Measurements from ENCODE around the gene TMEM253.

Gene TMEM253

DNA sequence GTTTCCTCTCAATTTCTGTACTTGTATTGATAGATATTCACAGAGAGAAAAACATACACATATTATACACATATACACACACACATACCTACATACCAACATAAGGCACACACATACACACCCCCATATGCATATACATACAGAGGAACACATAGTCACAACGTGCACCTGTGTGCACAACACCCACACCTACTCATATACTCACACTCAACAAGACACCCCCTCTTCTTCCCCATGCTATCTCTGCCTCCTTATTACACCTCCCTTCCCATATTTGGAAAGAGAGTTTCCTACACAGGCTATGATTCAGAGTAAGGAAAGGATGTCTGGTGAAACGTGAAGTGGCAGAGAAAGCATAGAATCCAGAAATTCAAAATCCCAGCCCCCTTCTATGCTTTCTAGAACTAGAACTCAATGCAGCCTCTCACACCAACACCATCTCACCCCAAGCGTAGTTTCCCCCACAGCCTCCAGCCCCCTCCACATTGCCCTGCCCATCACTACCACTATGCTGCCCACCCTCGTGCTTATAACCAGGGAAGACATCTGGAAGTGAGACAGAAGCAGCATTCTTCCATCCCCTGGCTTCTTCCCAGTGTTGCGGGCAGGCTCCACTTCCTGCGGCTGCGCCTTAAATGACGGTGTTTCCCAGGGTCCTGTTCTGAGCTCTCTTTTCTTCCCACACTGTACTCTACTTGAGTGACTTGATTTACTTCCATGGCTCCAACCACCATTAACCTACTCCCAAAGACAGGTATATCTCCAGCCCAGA is 40.8 kb upstream of the TMEM253 start:
- TF ChIP-seq SPI1 (IDR thresholded peaks at IDR 0.05; ENCODE audit: low read depth, low read length) (no peak), TAF1 (IDR thresholded peaks at IDR 0.05; ENCODE audit: low read depth, low read length) (no peak), POLR2A (IDR thresholded peaks at IDR 0.05; ENCODE audit: low read depth, low read length) (no peak), POLR2AphosphoS5 (IDR thresholded peaks at IDR 0.05; ENCODE audit: low read depth, low read length) (no peak), POU2F2 (IDR thresholded peaks at IDR 0.05; ENCODE audit: low read depth, low read length) (no peak), PAX5 (IDR thresholded peaks at IDR 0.05; ENCODE audit: insufficient read depth, low read length, severe bottlenecking) (no peak)
- no peak for DNase-seq (ENCODE audit: insufficient read length, low spot score)
- no peak for FAIRE-seq

DNA sequence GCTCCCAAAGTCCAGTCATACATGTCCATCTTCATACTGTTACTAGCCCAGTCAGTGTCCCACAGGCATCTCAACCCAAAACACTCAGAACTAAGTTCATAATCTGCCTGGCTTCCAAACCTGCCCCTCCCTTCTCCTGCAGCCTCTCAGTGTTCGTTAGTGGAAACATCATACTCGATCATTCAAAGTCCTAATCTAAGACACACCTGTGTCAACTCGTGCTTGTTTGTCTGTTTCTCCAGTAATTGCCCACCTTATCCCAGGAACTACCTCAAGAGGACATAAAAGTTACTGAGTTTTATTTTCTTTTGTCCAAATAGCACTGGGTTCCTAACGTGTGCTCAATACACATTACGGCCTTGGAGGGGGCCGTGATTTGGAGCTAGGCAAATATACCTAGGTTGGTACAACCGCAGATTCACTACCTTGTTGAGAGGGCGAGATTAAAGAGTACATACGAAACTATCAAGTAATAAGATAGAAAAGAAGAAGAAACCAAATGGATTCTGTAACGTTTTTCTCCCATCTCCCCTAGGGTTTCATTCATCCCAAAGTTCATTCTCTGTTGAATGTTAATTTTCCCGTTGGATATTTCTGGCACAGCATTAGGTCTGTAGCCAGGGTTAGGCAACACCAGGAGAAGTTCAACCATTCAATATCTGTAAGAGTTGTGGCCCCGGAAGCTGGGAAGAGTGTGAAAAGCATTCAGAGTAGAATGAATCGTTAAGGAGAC is 40.1 kb upstream of the TMEM253 start:
- no peak for FAIRE-seq

DNA sequence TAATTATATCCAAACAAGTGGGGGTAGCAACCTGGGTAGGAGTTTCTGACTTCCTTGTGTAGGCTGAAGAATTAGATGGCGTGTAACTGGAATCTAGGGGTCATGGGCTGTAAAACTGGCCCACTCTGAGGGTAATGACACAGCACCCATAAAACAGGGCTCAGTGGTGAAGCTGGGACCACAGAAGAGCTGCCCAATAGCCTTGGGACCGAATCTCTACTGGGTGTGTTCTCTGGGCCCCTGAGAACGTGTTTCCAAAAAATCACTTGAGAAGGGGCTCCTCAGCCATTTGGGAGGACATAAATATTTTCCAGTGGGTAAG is 39.6 kb upstream of the TMEM253 start:
- DNase-seq (ENCODE audit: insufficient read length, low spot score): no peak
- no peak for FAIRE-seq
- TF ChIP-seq POU2F2 (IDR thresholded peaks at IDR 0.05; ENCODE audit: low read depth, low read length): no peak
- no peak for TF ChIP-seq POLR2A (IDR thresholded peaks at IDR 0.05; ENCODE audit: low read depth, low read length)
- no peak for TF ChIP-seq SPI1 (IDR thresholded peaks at IDR 0.05; ENCODE audit: low read depth, low read length)
- no peak for TF ChIP-seq POLR2AphosphoS5 (IDR thresholded peaks at IDR 0.05; ENCODE audit: low read depth, low read length)
- TF ChIP-seq TAF1 (IDR thresholded peaks at IDR 0.05; ENCODE audit: low read depth, low read length): no peak
- TF ChIP-seq PAX5 (IDR thresholded peaks at IDR 0.05; ENCODE audit: insufficient read depth, low read length, severe bottlenecking): no peak

More for the DNA sequence above, 40.1 kb upstream of the TMEM253 start:
- no peak for DNase-seq (ENCODE audit: insufficient read length, low spot score)
- no peak for TF ChIP-seq POLR2A (IDR thresholded peaks at IDR 0.05; ENCODE audit: low read depth, low read length)
- no peak for TF ChIP-seq TAF1 (IDR thresholded peaks at IDR 0.05; ENCODE audit: low read depth, low read length)
- TF ChIP-seq POU2F2 (IDR thresholded peaks at IDR 0.05; ENCODE audit: low read depth, low read length): no peak
- no peak for TF ChIP-seq PAX5 (IDR thresholded peaks at IDR 0.05; ENCODE audit: insufficient read depth, low read length, severe bottlenecking)
- no peak for TF ChIP-seq POLR2AphosphoS5 (IDR thresholded peaks at IDR 0.05; ENCODE audit: low read depth, low read length)
- TF ChIP-seq SPI1 (IDR thresholded peaks at IDR 0.05; ENCODE audit: low read depth, low read length): no peak

DNA sequence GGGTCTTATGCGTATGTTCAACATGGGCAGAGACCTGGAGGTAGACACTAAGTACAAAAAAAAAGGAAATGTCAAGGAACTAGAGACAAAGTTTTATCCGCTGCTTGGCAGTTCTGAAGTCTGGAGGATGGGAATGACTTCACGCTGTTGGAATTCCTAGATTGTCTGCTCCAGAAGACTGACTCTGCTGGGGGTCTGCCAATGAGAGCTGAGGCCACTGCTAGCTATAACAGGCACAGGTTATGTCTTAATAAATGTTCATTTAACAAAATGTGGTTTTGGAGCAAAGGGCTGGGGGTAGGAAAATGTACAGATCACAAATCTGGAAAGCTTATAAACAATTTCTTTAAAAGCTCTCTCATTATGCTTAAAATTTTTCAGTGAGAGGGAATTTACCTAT is 37.4 kb upstream of the TMEM253 start:
- no peak for FAIRE-seq
- DNase-seq (ENCODE audit: insufficient read length, low spot score): no peak
- TF ChIP-seq POU2F2 (IDR thresholded peaks at IDR 0.05; ENCODE audit: low read depth, low read length) (no peak), PAX5 (IDR thresholded peaks at IDR 0.05; ENCODE audit: insufficient read depth, low read length, severe bottlenecking) (no peak), TAF1 (IDR thresholded peaks at IDR 0.05; ENCODE audit: low read depth, low read length) (no peak), POLR2AphosphoS5 (IDR thresholded peaks at IDR 0.05; ENCODE audit: low read depth, low read length) (no peak), SPI1 (IDR thresholded peaks at IDR 0.05; ENCODE audit: low read depth, low read length) (no peak), POLR2A (IDR thresholded peaks at IDR 0.05; ENCODE audit: low read depth, low read length) (no peak)

DNA sequence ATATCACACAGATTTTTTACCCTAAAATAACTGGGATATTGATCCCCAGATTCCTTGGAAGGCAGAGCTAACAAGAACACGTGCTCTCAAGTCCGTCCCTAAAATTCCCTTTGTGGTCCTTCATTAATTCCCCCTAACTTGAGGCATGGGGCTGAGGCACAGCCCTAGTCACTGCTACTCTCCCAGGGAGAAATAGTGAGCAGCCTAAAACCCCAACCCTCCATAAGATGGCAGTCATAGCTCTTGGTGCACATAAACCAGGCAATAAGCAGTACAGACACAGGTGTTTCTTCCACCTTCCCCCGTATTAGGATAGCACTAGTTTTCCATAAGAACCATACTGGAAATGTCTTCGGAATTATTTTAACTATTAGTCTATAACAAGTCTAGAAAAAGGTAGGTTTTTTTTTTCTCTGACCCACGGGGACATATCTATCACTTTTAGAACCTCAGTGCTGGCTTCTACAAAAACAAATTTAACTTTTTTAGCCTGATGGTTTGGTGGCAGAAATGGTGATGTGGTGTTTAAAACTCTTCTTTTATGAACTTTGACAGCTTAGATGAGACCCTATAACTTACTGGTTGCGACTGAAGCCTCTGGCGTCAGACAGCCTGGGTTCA is 33.9 kb upstream of the TMEM253 start:
- FAIRE-seq (no peak), DNase-seq (ENCODE audit: insufficient read length, low spot score) (no peak)
- no peak for TF ChIP-seq TAF1 (IDR thresholded peaks at IDR 0.05; ENCODE audit: low read depth, low read length)
- TF ChIP-seq POLR2AphosphoS5 (IDR thresholded peaks at IDR 0.05; ENCODE audit: low read depth, low read length): no peak
- TF ChIP-seq SPI1 (IDR thresholded peaks at IDR 0.05; ENCODE audit: low read depth, low read length): no peak
- no peak for TF ChIP-seq PAX5 (IDR thresholded peaks at IDR 0.05; ENCODE audit: insufficient read depth, low read length, severe bottlenecking)
- TF ChIP-seq POU2F2 (IDR thresholded peaks at IDR 0.05; ENCODE audit: low read depth, low read length): no peak
- TF ChIP-seq POLR2A (IDR thresholded peaks at IDR 0.05; ENCODE audit: low read depth, low read length): no peak

DNA sequence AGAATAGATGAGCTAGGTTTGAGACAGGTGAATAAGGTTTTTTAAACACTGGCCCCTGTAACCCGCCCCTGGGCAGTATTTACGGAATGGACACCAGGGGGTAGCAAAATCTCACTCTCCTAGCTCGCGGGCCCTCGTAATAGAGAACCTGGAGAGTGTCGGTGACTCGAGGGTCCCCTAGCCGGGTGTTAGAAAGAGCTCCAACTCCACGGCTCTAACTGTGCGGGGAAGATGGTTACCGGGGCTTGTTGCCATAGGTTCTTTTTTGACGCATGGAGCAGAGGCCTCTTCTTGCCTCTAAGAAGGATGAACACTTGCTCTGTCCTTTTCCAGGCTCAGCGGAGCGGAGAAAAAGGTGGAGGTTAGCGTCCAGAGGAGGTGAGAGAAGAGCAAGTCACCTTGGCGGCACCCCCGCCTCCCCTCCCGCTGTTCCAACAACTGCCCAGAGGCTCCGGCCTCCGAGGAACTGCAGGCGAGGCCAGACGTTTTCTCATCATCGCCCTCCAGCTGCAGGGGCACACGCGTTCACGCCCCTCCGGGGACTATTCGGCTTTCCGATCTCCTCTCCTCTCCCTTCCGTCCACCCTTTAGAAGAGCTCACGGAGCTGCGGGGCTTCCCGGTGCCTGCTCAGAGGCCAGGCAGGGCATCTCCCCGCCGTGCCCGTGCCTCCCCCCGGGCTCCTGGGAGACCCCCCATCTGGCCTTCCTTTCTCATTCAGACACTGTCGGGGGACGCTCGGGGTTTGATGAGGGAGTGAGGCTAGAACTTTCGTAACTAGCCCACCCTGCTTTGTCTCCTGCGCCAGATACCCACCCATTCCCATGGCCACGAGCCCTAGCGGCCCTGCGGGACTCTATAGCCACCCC is 32.1 kb upstream of the TMEM253 start:
- FAIRE-seq (no peak), DNase-seq (ENCODE audit: insufficient read length, low spot score) (no peak)
- TF ChIP-seq POU2F2 (IDR thresholded peaks at IDR 0.05; ENCODE audit: low read depth, low read length): no peak
- TF ChIP-seq SPI1 (IDR thresholded peaks at IDR 0.05; ENCODE audit: low read depth, low read length): no peak
- TF ChIP-seq TAF1 (IDR thresholded peaks at IDR 0.05; ENCODE audit: low read depth, low read length): no peak
- TF ChIP-seq POLR2AphosphoS5 (IDR thresholded peaks at IDR 0.05; ENCODE audit: low read depth, low read length): no peak
- TF ChIP-seq POLR2A (IDR thresholded peaks at IDR 0.05; ENCODE audit: low read depth, low read length): no peak
- TF ChIP-seq PAX5 (IDR thresholded peaks at IDR 0.05; ENCODE audit: insufficient read depth, low read length, severe bottlenecking): no peak

DNA sequence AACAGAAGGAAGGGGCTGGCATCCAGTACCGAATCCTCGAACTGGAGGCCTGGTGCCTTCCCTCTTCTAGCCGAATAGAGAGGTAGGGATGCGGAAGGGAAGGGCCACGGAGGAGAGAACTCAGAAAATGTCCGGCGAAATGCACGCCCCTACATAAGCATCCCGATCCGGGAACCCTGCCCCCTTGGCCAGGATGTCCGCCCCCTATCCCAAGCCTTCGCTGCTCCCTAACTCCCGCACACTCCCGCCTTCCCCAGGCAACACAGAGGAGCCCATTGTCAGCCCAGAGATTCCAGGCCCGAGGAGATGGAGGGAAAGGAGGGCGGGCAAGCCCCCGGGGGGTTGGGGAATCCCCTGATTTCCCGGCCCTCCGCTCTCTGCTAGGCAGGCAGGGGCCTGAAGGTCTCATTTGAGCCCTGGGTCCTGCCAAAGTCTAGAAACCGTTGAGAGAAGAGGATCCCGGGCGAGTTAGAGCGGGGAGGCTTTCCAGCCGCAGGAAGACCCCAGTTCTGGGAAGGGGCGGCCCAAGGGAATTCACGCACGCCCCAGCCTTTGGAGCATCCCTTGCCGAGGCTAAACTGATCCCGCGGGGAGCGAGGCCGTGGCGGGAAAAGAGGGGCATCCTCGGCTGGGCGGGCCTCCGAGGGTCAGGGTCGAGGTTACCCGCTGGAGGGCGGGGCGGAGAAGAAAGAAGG is 31.3 kb upstream of the TMEM253 start:
- TF ChIP-seq PAX5 (IDR thresholded peaks at IDR 0.05; ENCODE audit: insufficient read depth, low read length, severe bottlenecking): no peak
- no peak for TF ChIP-seq POU2F2 (IDR thresholded peaks at IDR 0.05; ENCODE audit: low read depth, low read length)
- no peak for TF ChIP-seq TAF1 (IDR thresholded peaks at IDR 0.05; ENCODE audit: low read depth, low read length)
- TF ChIP-seq POLR2AphosphoS5 (IDR thresholded peaks at IDR 0.05; ENCODE audit: low read depth, low read length): no peak
- TF ChIP-seq SPI1 (IDR thresholded peaks at IDR 0.05; ENCODE audit: low read depth, low read length): no peak
- no peak for DNase-seq (ENCODE audit: insufficient read length, low spot score)
- FAIRE-seq: no peak

DNA sequence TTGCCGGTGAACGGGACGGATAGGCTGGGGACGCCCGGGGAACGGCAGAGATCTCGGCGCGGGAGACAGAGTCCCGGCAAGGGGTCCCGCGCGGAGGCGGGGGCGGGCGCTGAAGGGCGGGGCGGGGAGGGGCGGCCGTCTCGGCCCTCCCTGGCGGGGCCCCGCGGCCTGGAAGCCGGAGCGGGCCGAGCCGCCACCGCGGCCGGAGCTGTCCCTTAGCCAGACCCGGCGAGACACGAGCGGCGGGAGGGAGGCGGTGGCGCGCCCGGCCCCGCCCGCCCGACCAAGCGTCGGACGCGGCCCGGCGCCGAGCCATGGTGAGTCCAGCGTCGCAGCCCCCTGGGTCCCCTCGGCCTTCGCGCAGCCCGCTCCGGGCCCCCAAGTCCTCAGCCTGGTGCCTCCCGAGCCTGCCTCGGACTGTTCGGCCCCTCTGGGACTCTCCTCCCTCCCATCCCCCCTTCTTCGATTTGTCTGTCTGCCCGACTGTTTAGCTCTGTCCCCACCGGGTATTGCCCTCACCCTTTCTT is 30.7 kb upstream of the TMEM253 start, which contains the start of gene ARHGEF40:
Gene ARHGEF40 (plus strand): TSS at position 222 of the 527 bp plus-strand sequence. CDS start 93 bp downstream, at position 315.
- FAIRE-seq: no peak
- TF ChIP-seq POLR2AphosphoS5 (IDR thresholded peaks at IDR 0.05; ENCODE audit: low read depth, low read length): no peak
- TF ChIP-seq POLR2A (IDR thresholded peaks at IDR 0.05; ENCODE audit: low read depth, low read length): no peak
- no peak for TF ChIP-seq SPI1 (IDR thresholded peaks at IDR 0.05; ENCODE audit: low read depth, low read length)
- no peak for TF ChIP-seq POU2F2 (IDR thresholded peaks at IDR 0.05; ENCODE audit: low read depth, low read length)
- no peak for TF ChIP-seq TAF1 (IDR thresholded peaks at IDR 0.05; ENCODE audit: low read depth, low read length)
- TF ChIP-seq PAX5 (IDR thresholded peaks at IDR 0.05; ENCODE audit: insufficient read depth, low read length, severe bottlenecking): no peak
- DNase-seq (ENCODE audit: insufficient read length, low spot score): no peak
